ACC112 (cell line): Measurements from ENCODE around the gene BMERB1.

Source experiments
- H2AFZ ChIP-seq: fragments of 200-600 bp; sonication (generic); one replicate; pipeline ENCODE4 v1.6.0; 2017; ENCODE audit warnings: antibody characterized with exemption, low read length; ENCODE audit not compliant: unreplicated experiment
- H3K27ac ChIP-seq: fragments of 200-600 bp; sonication (generic); 2 replicates; pipeline ENCODE4 v1.5.1; 2014; ENCODE audit warnings: low read depth, mild to moderate bottlenecking, antibody characterized with exemption, low read length, moderate library complexity
- H3K27me3 ChIP-seq: fragments of 200-600 bp; sonication (generic); 2 replicates; pipeline ENCODE4 v1.6.1; 2014; ENCODE audit warnings: mild to moderate bottlenecking, antibody characterized with exemption, low read length, moderate library complexity, mixed read lengths; ENCODE audit not compliant: insufficient read depth
- H3K36me3 ChIP-seq: fragments of 200-600 bp; sonication (generic); 2 replicates; pipeline ENCODE4 v1.6.1; 2016; ENCODE audit warnings: mild to moderate bottlenecking, antibody characterized with exemption, low read length, moderate library complexity, mixed read lengths; ENCODE audit not compliant: insufficient read depth
- H3K4me1 ChIP-seq: fragments of 200-600 bp; sonication (generic); one replicate; pipeline ENCODE4 v1.6.1; 2016; ENCODE audit warnings: low read length, mixed read lengths; ENCODE audit not compliant: insufficient read depth, unreplicated experiment, control insufficient read depth
- H3K4me3 ChIP-seq: fragments of 200-600 bp; sonication (generic); 2 replicates; pipeline ENCODE4 v1.5.1; 2014; ENCODE audit warnings: mild to moderate bottlenecking, low read depth, low read length
- H3K79me2 ChIP-seq: fragments of 200-600 bp; sonication (generic); one replicate; pipeline ENCODE4 v1.6.0; 2016; ENCODE audit warnings: low read length; ENCODE audit not compliant: control insufficient read depth, unreplicated experiment, insufficient read depth

Gene BMERB1

GRCh38 chr16:15636392-15636873 is 202.0 kb downstream of the BMERB1 start:
- Histone ChIP-seq H3K27me3 (no peaks in the 10 kb centered on the region), H3K79me2 (peaks cover 18% of the 10 kb centered on the region), H3K4me1 (peaks cover under 1% of the 10 kb centered on the region), H2AFZ (no peak overlapping the region), H3K36me3 (peaks cover 44% of the 10 kb centered on the region), H3K27ac (no peak overlapping the region), H3K4me3 (no peak overlapping the region)
